ENCODE results near the gene CXXC1.

CXXC1 gene

GRCh38 chr18:50307738-50308470 is 20.4 kb upstream of the CXXC1 start:
- no peak for TF ChIP-seq CTCF (IDR thresholded peaks at IDR 0.05; ENCODE audit: low read depth, low read length)
- peak; percentile 92 to 99 for DNase-seq (ENCODE audit: low read depth in 2 of 2)
- peak overlapping the region; percentile 53 to 59 for H3K4me3 ChIP-seq (replicated peaks in 1 of 2; ENCODE audit: low read depth in 2 of 2, low read length in 2 of 2)

- peak overlapping the region; percentile 53 to 59 for H3K4me3 ChIP-seq (replicated peaks in 1 of 2; ENCODE audit: low read depth in 2 of 2, low read length in 2 of 2)
- no peak for TF ChIP-seq CTCF (IDR thresholded peaks at IDR 0.05; ENCODE audit: low read depth, low read length)
- DNase-seq (ENCODE audit: low read depth in 2 of 2): no peak
These were observed 19.9 kb upstream of the CXXC1 start for GRCh38 chr18:50307400-50307737.

- no peak for TF ChIP-seq CTCF (IDR thresholded peaks at IDR 0.05; ENCODE audit: low read depth, low read length)
- DNase-seq (ENCODE audit: low read depth in 2 of 2): peak; percentile 69 to 87
- H3K4me3 ChIP-seq (replicated peaks in 1 of 2; ENCODE audit: low read depth in 2 of 2, low read length in 2 of 2): peak overlapping the region in 1 of 2 donors; percentile 59
These were observed 19.5 kb upstream of the CXXC1 start for GRCh38 chr18:50306944-50307343.

GRCh38 chr18:50301074-50301473 is 13.6 kb upstream of the CXXC1 start:
- no peak overlapping the region for H3K4me3 ChIP-seq (replicated peaks in 1 of 2; ENCODE audit: low read depth in 2 of 2, low read length in 2 of 2)
- DNase-seq (ENCODE audit: low read depth in 2 of 2): no peak
- TF ChIP-seq CTCF (IDR thresholded peaks at IDR 0.05; ENCODE audit: low read depth, low read length): no peak

GRCh38 chr18:50299626-50300388 is 12.3 kb upstream of the CXXC1 start:
- H3K4me3 ChIP-seq (replicated peaks in 1 of 2; ENCODE audit: low read depth in 2 of 2, low read length in 2 of 2): no peak overlapping the region
- DNase-seq (ENCODE audit: low read depth in 2 of 2): no peak
- TF ChIP-seq CTCF (IDR thresholded peaks at IDR 0.05; ENCODE audit: low read depth, low read length): no peak

GRCh38 chr18:50298443-50299284 is 11.2 kb upstream of the CXXC1 start:
- DNase-seq (ENCODE audit: low read depth in 2 of 2): no peak
- peak overlapping the region in 1 of 2 donors; percentile 56 for H3K4me3 ChIP-seq (replicated peaks in 1 of 2; ENCODE audit: low read depth in 2 of 2, low read length in 2 of 2)
- TF ChIP-seq CTCF (IDR thresholded peaks at IDR 0.05; ENCODE audit: low read depth, low read length): no peak
